ENCODE measurements around the gene PRUNE1. TPM values are rescaled to one million over a fixed set of nuclear protein-coding genes. Genes with fewer than 3 reads are reported as not detected.

Gene PRUNE1, protein sequence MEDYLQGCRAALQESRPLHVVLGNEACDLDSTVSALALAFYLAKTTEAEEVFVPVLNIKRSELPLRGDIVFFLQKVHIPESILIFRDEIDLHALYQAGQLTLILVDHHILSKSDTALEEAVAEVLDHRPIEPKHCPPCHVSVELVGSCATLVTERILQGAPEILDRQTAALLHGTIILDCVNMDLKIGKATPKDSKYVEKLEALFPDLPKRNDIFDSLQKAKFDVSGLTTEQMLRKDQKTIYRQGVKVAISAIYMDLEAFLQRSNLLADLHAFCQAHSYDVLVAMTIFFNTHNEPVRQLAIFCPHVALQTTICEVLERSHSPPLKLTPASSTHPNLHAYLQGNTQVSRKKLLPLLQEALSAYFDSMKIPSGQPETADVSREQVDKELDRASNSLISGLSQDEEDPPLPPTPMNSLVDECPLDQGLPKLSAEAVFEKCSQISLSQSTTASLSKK
- 10 to 100 TPM; 24.0 to 35.6 (median 29.1) TPM for total RNA-seq

DNA sequence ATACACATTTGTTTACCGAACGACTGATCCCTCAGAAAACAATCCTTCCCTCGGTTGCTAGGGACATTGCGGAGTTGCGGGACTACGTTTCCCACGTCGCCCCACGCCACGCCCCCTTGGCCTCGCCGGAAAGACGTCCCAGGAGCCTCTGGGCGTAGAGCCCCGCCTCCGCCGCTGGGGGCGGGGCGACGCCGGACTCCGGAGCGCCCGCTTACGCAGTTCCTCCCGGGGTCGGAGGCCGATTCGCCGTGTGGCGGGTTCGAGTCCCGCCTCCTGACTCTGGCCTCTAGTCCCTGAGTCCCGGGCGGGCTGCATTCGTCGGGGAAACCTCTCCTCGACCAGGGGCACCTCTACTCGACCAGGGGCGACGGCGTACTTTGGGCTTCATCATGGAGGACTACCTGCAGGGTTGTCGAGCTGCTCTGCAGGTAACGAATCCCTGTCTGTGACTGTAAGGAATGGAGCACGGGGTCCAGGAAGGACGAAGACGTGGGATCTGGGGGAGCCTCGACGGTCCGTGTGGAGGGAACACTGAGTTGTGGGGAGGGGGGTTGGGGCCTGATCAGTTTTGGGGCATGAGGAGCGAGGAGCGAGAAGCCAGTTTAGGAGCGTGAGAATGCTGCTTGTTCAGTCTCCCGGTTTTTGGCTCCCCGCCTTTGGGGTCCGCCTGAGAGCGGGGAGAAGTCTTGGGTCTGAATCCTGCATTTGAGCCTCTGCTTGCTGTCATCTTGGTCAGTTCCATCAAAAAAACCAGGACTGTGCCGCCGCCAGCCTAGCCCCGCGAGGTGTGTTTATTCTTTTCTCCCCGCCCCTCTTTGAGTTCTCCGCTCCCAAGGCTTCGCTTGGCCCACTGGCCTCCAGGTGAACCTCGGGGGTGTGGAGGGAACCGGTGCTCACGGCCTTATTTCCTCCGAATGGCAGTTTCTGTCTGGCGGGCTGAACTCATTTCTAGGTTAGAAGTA, at the start of gene PRUNE1:
Gene PRUNE1, plus strand, starts transcription at position 206 of the 962 bp plus-strand sequence. Its CDS starts 184 bp downstream, at position 390.
- peak; percentile 65 to 72 for TF ChIP-seq POLR2A (IDR thresholded peaks at IDR 0.05)
- peak in 4 of 5 experiments; percentile 24 to 33 (median 26) for TF ChIP-seq CTCF (IDR thresholded peaks at IDR 0.05 in 4 of 5, conservative IDR thresholded peaks at IDR 0.05 in 1 of 5)
- intact Hi-C loops (cut with DNase I; ENCODE audit: low total_unique reads): loop anchor here (5.0 to 10.0 kb wide), 6 partner anchors 36 to 446 kb away; partner anchors contain the start of genes CDC42SE1, CERS2, ENSA and PSMD4

DNA sequence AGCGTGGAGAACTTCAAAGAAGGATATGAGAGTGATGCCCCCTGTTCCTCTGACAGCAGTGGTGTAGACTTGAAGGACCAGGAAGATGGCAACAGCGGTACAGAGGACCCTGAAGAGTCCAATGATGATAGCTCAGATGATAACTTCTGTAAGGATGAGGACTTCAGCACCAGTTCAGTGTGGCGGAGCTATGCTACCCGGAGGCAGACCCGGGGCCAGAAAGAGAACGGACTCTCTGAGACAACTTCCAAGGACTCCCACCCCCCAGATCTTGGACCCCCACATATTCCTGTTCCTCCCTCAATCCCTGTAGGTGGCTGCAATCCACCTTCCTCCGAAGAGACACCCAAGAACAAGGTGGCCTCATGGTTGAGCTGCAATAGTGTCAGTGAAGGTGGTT, 47.6 kb upstream of the PRUNE1 start:
- Histone ChIP-seq H3K4me1 (no peaks in the 10 kb centered on the region), H3K9me3 (no peaks in the 10 kb centered on the region), H3K27me3 (no peaks in the 10 kb centered on the region), H3K36me3 (peaks cover 0 to 78% of the 10 kb centered on the region in 2 donors), H3K4me3 (no peak overlapping the region), H3K27ac (no peak overlapping the region)
- TF ChIP-seq CTCF (IDR thresholded peaks at IDR 0.05 in 4 of 5, conservative IDR thresholded peaks at IDR 0.05 in 1 of 5) (no peak), POLR2A (IDR thresholded peaks at IDR 0.05) (no peak)
- ATAC-seq: no peak
- in situ Hi-C loops (cut with MboI; ENCODE audit: low sequenced_read_pairs in 4 of 4) (no loop called here), intact Hi-C loops (cut with DNase I; ENCODE audit: low total_unique reads) (no loop called here)
- DNase-seq: no peak

More for the DNA sequence above, at the start of gene PRUNE1:
- ATAC-seq: peak; percentile 79 to 80
- H3K9me3 ChIP-seq: no peaks in the 10 kb centered on the region
- peak within 1 kb of the TSS; percentile 60 to 91 (median 86) for H3K4me3 ChIP-seq
- no peaks in the 10 kb centered on the region for H3K27me3 ChIP-seq
- in situ Hi-C loops (cut with MboI; ENCODE audit: low sequenced_read_pairs in 4 of 4): no loop called here
- peaks cover 0 to 8% of the 10 kb centered on the region in 2 donors for H3K36me3 ChIP-seq
- H3K4me1 ChIP-seq: peaks cover 52 to 61% of the 10 kb centered on the region in 2 donors
- peak within 1 kb of the TSS; percentile 89 to 95 (median 94) for H3K27ac ChIP-seq
- peak; percentile 93 to 96 for DNase-seq

- H3K36me3 ChIP-seq: peaks cover 2 to 87% of the 10 kb centered on the region in 2 donors
- H3K4me1 ChIP-seq: no peaks in the 10 kb centered on the region
- in situ Hi-C loops (cut with MboI; ENCODE audit: low sequenced_read_pairs in 4 of 4): no loop called here
- no peak overlapping the region for H3K27ac ChIP-seq
- H3K27me3 ChIP-seq: no peaks in the 10 kb centered on the region
- no peak overlapping the region for H3K4me3 ChIP-seq
- DNase-seq (no peak), ATAC-seq (no peak)
- no peaks in the 10 kb centered on the region for H3K9me3 ChIP-seq
- intact Hi-C loops (cut with DNase I; ENCODE audit: low total_unique reads): no loop called here
- no peak for TF ChIP-seq CTCF (IDR thresholded peaks at IDR 0.05 in 4 of 5, conservative IDR thresholded peaks at IDR 0.05 in 1 of 5)
- TF ChIP-seq POLR2A (IDR thresholded peaks at IDR 0.05): no peak
Observed at GRCh38 chr1:150961756-150962155, 46.5 kb upstream of the PRUNE1 start.

DNA sequence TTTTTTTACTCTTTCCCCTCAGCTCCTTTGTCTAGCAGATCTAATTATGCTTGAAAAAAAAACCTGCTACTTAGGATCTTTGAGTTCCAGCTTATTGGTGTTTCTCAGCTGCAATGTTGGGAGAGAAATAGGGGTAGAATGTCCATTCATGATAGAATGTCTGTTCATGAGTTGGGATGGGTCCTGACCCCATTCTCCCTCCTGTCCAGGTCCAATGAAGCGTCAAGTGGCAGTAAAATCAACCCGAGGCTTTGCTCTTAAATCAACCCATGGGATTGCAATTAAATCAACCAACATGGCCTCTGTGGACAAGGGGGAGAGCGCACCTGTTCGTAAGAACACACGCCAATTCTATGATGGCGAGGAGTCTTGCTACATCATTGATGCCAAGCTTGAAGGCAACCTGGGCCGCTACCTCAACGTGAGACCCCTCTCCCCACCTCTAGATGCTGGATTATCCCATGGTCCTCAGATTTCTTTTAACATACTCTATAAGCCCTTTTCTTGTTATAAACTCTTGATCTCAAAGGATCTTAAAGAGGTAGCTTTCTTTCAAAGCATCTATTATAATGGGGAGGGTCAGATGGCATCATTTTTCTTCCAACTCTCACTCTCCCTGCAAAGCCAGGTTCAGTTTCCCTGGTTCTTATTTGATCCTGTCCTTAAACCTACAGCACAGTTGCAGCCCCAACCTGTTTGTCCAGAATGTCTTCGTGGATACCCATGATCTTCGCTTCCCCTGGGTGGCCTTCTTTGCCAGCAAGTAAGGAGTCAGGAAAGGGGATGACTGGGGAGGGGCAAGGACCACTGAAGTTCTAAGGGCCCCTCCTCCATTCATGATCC, 44.7 kb upstream of the PRUNE1 start:
- Histone ChIP-seq H3K27me3 (no peaks in the 10 kb centered on the region), H3K9me3 (no peaks in the 10 kb centered on the region), H3K4me1 (no peaks in the 10 kb centered on the region), H3K36me3 (peaks cover 2 to 96% of the 10 kb centered on the region in 2 donors), H3K4me3 (no peak overlapping the region), H3K27ac (no peak overlapping the region)
- ATAC-seq: no peak
- intact Hi-C loops (cut with DNase I; ENCODE audit: low total_unique reads): no loop called here
- no peak for DNase-seq
- in situ Hi-C loops (cut with MboI; ENCODE audit: low sequenced_read_pairs in 4 of 4): no loop called here
- TF ChIP-seq CTCF (IDR thresholded peaks at IDR 0.05 in 4 of 5, conservative IDR thresholded peaks at IDR 0.05 in 1 of 5) (no peak), POLR2A (IDR thresholded peaks at IDR 0.05) (no peak)

All from gastrocnemius medialis (tissue), 4 donors.